SK-N-MC (cell line): ENCODE data around the gene TAB2.

Experiments
- DNase-seq: peaks from one replicate; pipeline ENCODE4 v3.0.0-alpha.2; 2011; ENCODE audit warnings: low read depth, low spot score
- H3K27ac ChIP-seq: fragments of 200-600 bp; sonication (generic); 2 replicates; pipeline ENCODE4 v1.5.1; 2016; ENCODE audit warnings: mixed run types
- H3K36me3 ChIP-seq: fragments of 200-600 bp; sonication (generic); 2 replicates; pipeline ENCODE4 v1.6.1; 2017; ENCODE audit warnings: antibody characterized with exemption, low read length, mixed read lengths; ENCODE audit not compliant: insufficient read depth
- H3K4me3 ChIP-seq: fragments of 200-600 bp; sonication (generic); 2 replicates; pipeline ENCODE4 v1.5.1; 2016
- H3K9ac ChIP-seq: fragments of 200-600 bp; sonication (generic); 2 replicates; pipeline ENCODE4 v1.8.0; 2017; ENCODE audit warnings: mixed run types, mixed read lengths; ENCODE audit not compliant: insufficient read length
- H3K9me3 ChIP-seq: fragments of 200-600 bp; sonication (generic); 2 replicates; pipeline ENCODE4 v1.6.1; 2017; ENCODE audit warnings: low read depth, mild to moderate bottlenecking, antibody characterized with exemption, low read length, moderate library complexity, mixed read lengths
- EZH2 ChIP-seq: fragments of 200-600 bp; sonication (generic); IDR thresholded peaks from one replicate; pipeline ENCODE4 v1.6.1; 2017; ENCODE audit warnings: antibody characterized with exemption
- FOXP2 ChIP-seq: optimal IDR thresholded peaks from 2 replicates; pipeline ENCODE3; 2011; ENCODE audit warnings: mild to moderate bottlenecking, moderate library complexity; ENCODE audit not compliant: insufficient read depth; ENCODE audit errors: extremely low read length, control extremely low read depth
- POLR2AphosphoS5 ChIP-seq: IDR thresholded peaks from 2 replicates; pipeline ENCODE4 v1.6.1; 2012; ENCODE audit warnings: mild to moderate bottlenecking, low read depth, low read length, borderline replicate concordance

Gene TAB2

DNA sequence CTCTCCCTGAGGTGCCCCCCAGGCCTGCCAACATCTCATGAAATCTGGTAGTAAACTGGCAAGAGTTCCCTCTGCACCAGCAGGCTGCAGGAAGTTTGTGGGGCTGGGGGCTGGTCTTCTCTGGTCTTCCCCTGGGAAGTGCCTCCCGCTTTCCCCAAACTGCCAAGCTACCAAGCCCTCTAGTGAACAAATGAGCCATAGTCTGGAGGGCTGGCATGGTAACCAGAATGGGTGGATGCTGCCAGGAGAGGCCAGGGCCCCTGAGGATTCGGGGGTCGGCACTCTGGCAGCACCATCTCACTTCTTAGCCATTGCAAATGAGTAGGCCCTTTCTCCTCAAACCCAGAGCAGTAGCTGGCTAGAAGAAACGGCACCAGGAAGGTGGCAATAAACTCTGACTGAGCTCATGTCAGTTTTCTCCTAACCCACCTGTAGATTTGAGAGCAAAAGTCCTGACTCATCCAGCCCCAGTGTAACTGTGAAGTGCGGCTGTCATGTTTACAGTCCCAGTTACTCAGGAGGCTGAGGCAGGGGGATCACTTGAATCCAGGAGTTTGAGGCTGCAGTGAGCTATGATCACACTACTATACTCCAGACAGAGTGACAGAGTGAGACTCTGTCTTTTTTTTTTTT lies 131.4 kb downstream of the TAB2 start:
- Histone ChIP-seq H3K9ac (no peak overlapping the region), H3K36me3 (no peaks in the 10 kb centered on the region), H3K9me3 (no peaks in the 10 kb centered on the region), H3K4me3 (no peak overlapping the region), H3K27ac (no peak overlapping the region)
- no peak for DNase-seq
- TF ChIP-seq POLR2AphosphoS5 (no peak), EZH2 (no peak), FOXP2 (no peak)

- Histone ChIP-seq H3K36me3 (no peaks in the 10 kb centered on the region), H3K4me3 (no peak overlapping the region), H3K27ac (no peak overlapping the region), H3K9me3 (no peaks in the 10 kb centered on the region), H3K9ac (no peak overlapping the region)
- no peak for DNase-seq
- no peak for TF ChIP-seq FOXP2
- no peak for TF ChIP-seq EZH2
- TF ChIP-seq POLR2AphosphoS5, result no peak
Observed at GRCh38 chr6:149449831-149450678, 132.5 kb downstream of the TAB2 start.

- H3K9ac ChIP-seq, result no peak overlapping the region
Observed at GRCh38 chr6:149450679-149451375, 133.3 kb downstream of the TAB2 start.

DNA sequence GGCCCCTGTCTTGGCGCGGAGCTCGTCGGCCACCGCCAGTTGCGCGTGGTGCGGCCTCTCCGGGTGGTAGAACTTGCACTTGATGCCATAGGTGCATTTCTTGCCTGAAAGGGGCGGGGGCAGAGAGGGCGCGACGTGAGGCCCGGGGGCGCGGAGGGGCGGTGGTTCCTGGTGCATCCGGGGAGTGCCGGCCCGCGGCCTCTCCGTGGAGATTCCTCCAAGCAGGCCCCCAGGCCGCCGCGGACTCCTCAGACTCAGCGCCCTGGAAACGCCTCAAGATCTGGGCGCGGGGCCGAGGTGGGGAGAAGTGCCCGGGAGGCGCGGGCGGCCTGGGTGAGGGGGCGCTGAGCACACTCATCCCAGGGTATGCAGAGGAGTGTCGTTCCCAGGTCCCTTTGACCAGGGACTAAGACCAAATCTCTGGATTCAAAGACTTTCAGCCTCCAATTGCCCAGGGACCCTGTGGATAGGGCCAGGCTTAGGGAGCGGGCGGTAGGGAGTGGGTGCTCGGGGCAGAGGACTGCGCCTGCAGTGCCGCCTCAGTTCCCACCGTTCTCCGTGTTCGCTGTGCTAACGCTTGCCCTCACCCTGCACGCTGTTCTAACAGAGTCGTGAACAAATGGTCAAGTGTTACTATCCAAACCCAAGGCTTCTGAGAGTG lies 134.0 kb downstream of the TAB2 start:
- Histone ChIP-seq H3K9ac (no peak overlapping the region), H3K4me3 (no peak overlapping the region), H3K9me3 (no peaks in the 10 kb centered on the region), H3K36me3 (no peaks in the 10 kb centered on the region), H3K27ac (no peak overlapping the region)
- no peak for TF ChIP-seq EZH2
- no peak for TF ChIP-seq POLR2AphosphoS5
- no peak for DNase-seq

More at GRCh38 chr6:149450679-149451375, 133.3 kb downstream of the TAB2 start:
- Histone ChIP-seq H3K9me3 (no peaks in the 10 kb centered on the region), H3K36me3 (no peaks in the 10 kb centered on the region), H3K27ac (no peak overlapping the region), H3K4me3 (no peak overlapping the region)
- DNase-seq, result no peak
- TF ChIP-seq FOXP2 (no peak), POLR2AphosphoS5 (no peak), EZH2 (no peak)

DNA sequence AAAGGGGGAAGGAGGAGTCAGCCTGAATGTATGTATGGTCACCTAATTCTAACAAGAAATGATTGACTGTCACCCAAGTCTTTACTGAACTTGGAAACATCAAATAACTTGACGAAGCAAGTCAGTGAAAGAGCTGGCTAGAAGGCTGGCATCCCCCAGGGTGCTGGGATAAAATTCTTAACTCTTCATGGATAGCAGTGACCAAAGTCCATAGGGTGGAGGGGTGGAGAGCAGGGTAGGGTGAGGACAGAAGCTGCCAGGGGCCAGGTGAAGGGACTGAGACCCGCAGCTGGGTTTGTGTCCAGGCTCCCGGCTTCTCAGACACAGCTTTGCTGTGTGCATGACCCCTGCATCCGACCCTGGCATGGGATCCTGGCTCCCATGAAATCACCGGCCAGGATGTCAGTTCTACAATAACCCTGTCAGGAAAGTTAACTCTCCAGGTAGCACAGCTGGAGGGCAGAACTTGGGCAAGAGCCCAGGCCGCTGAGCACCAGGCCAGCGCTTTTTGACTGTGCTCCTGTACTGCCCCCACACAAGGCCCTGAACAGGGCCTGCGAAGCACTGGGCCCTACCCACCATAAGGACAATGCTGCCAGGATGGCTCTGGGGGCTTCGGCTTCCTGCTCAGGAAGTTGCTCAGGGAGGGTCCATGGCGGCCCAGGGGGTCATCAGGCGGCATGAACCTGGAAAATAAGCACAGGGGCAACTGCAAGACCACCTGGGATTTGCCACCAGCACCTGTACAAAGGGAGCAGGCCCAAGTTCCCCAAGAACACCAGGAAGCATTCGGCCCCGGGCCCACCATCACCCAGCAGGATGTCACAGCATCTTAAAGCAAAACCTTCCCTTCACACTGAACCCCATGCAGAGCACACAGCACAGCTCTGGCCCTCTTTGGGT lies 134.8 kb downstream of the TAB2 start:
- Histone ChIP-seq H3K36me3 (no peaks in the 10 kb centered on the region), H3K4me3 (no peak overlapping the region), H3K9me3 (no peaks in the 10 kb centered on the region), H3K27ac (no peak overlapping the region), H3K9ac (no peak overlapping the region)
- TF ChIP-seq FOXP2 (no peak), EZH2 (no peak), POLR2AphosphoS5 (no peak)
- DNase-seq, result no peak

GRCh38 chr6:149453597-149454345 lies 136.3 kb downstream of the TAB2 start:
- Histone ChIP-seq H3K9ac (no peak overlapping the region), H3K36me3 (no peaks in the 10 kb centered on the region), H3K9me3 (no peaks in the 10 kb centered on the region), H3K27ac (no peak overlapping the region), H3K4me3 (no peak overlapping the region)
- TF ChIP-seq POLR2AphosphoS5, result no peak
- DNase-seq, result no peak

DNA sequence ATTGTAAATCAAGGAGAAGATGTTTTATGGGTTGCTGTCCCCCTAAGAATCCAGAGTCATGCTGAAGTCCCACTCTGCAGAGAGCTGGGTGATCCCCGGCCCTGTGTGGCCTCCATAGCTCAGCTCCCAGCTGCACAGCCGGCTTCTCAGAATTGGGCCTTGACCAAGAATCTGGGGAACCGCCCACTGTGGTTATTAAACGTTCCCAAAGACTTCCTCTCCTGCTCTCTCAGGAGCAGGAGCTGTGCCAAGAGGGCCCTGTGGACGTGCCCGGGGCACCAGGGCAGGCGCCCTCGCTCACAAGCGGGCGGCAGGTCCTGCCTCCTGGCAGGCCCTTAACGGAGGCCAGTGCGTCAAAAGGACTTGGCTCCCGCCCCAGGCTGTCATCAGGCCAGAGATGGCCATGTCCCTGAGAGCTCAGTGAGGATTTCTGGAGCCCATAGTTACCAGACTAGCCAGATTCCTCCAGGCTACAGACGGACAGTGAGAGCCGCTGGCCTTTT lies 136.9 kb downstream of the TAB2 start:
- TF ChIP-seq EZH2 (no peak), POLR2AphosphoS5 (no peak), FOXP2 (no peak)
- Histone ChIP-seq H3K4me3 (no peak overlapping the region), H3K9me3 (no peaks in the 10 kb centered on the region), H3K36me3 (no peaks in the 10 kb centered on the region), H3K27ac (no peak overlapping the region), H3K9ac (no peak overlapping the region)
- DNase-seq, result no peak
